HEK293 (cell line): ENCODE results near the gene NECAB3.

Experiments
- CTCF ChIA-PET: fragments of 350-600 bp; formaldehyde crosslinking; extraction: SDS; loops from one replicate; lab custom pipeline; 2021; ENCODE audit warnings: antibody characterized with exemption; lab: Yijun Ruan, JAX
- POLR2A ChIA-PET: fragments of 300-600 bp; formaldehyde crosslinking; extraction: SDS; loops from one replicate; lab custom pipeline; 2020; ENCODE audit warnings: antibody characterized with exemption, inconsistent platforms; lab: Yijun Ruan, JAX
- H3K27ac ChIP-seq: fragments of 200-500 bp; sonication (Bioruptor generic); 2 replicates; pipeline ENCODE4 v1.5.1; 2014; ENCODE audit warnings: low read depth, low read length, control low read depth, inconsistent platforms; ENCODE audit errors: extremely low read depth
- H3K36me3 ChIP-seq, 2 experiments: fragments of 200-500 bp in 1 of 2; sonication (Bioruptor generic) in 1 of 2; 1 replicate in 1 of 2; 2 replicates in 1 of 2; pipeline ENCODE4 v1.5.1; 2014 to 2017; ENCODE audit warnings: inconsistent platforms in 2 of 2, low read length in 2 of 2; ENCODE audit not compliant: control insufficient read depth in 2 of 2, insufficient read depth in 1 of 2
- H3K4me1 ChIP-seq: fragments of 200-500 bp; sonication (Bioruptor generic); 2 replicates; pipeline ENCODE4 v1.5.1; 2014; ENCODE audit warnings: mild to moderate bottlenecking, low read length, inconsistent platforms; ENCODE audit not compliant: control insufficient read depth, insufficient read depth
- H3K4me3 ChIP-seq: 2 replicates; pipeline ENCODE4 v1.5.1; 2011; ENCODE audit warnings: low read depth, mild to moderate bottlenecking, control low read depth, low read length, moderate library complexity
- H3K9me3 ChIP-seq: fragments of 200-500 bp; sonication (Bioruptor generic); 2 replicates; pipeline ENCODE4 v1.5.1; 2014; ENCODE audit warnings: low read depth, low read length, inconsistent platforms; ENCODE audit not compliant: control insufficient read depth, insufficient read depth
- HOXC10 ChIP-seq: sonication (generic); formaldehyde crosslinking; IDR thresholded peaks from 2 replicates; pipeline ENCODE4 v1.8.1; 2023; ENCODE audit warnings: mild to moderate bottlenecking, missing genetic modification reagents
- MYNN ChIP-seq: fragments of 450-650 bp; formaldehyde crosslinking; IDR thresholded peaks from 2 replicates; pipeline ENCODE4 v1.5.1; 2016; ENCODE audit warnings: missing biosample characterization, missing genetic modification characterization, borderline replicate concordance
- PATZ1 ChIP-seq: fragments of 450-650 bp; formaldehyde crosslinking; IDR thresholded peaks from 2 replicates; pipeline ENCODE4 v1.5.1; 2016; ENCODE audit warnings: missing biosample characterization, missing genetic modification characterization
- SP3 ChIP-seq: fragments of 450-650 bp; formaldehyde crosslinking; IDR thresholded peaks from 2 replicates; pipeline ENCODE4 v1.5.1; 2016; ENCODE audit warnings: missing biosample characterization, missing genetic modification characterization
- SP7 ChIP-seq: fragments of 450-650 bp; formaldehyde crosslinking; IDR thresholded peaks from 2 replicates; pipeline ENCODE4 v1.5.1; 2016; ENCODE audit warnings: missing biosample characterization, missing genetic modification characterization
- ZBTB20 ChIP-seq: fragments of 450-650 bp; formaldehyde crosslinking; IDR thresholded peaks from 2 replicates; pipeline ENCODE4 v1.5.1; 2016; ENCODE audit warnings: missing biosample characterization, missing genetic modification characterization
- ZFP37 ChIP-seq: fragments of 450-650 bp; formaldehyde crosslinking; IDR thresholded peaks from 2 replicates; pipeline ENCODE4 v1.5.1; 2016; ENCODE audit warnings: missing biosample characterization, missing genetic modification characterization
- ZNF146 ChIP-seq: fragments of 450-650 bp; formaldehyde crosslinking; IDR thresholded peaks from 2 replicates; pipeline ENCODE4 v1.5.1; 2016; ENCODE audit warnings: missing biosample characterization, missing genetic modification characterization
- ZNF2 ChIP-seq: fragments of 450-650 bp; formaldehyde crosslinking; IDR thresholded peaks from 2 replicates; pipeline ENCODE4 v1.5.1; 2016; ENCODE audit warnings: missing biosample characterization, missing genetic modification characterization
- ZNF473 ChIP-seq: fragments of 450-650 bp; formaldehyde crosslinking; IDR thresholded peaks from 2 replicates; pipeline ENCODE4 v1.5.1; 2017; ENCODE audit warnings: missing biosample characterization, missing genetic modification characterization
- ZNF548 ChIP-seq: fragments of 450-650 bp; formaldehyde crosslinking; IDR thresholded peaks from 2 replicates; pipeline ENCODE4 v1.5.1; 2016; ENCODE audit warnings: missing biosample characterization, missing genetic modification characterization
- ZNF555 ChIP-seq: fragments of 450-650 bp; formaldehyde crosslinking; conservative IDR thresholded peaks from 2 replicates; pipeline ENCODE4 v1.5.1; 2017; ENCODE audit warnings: missing biosample characterization, mild to moderate bottlenecking, missing genetic modification characterization, inconsistent platforms
- ZNF580 ChIP-seq: fragments of 450-650 bp; formaldehyde crosslinking; IDR thresholded peaks from 2 replicates; pipeline ENCODE4 v1.5.1; 2016; ENCODE audit warnings: missing biosample characterization, missing genetic modification characterization
- ZNF623 ChIP-seq: fragments of 450-650 bp; formaldehyde crosslinking; IDR thresholded peaks from 2 replicates; pipeline ENCODE4 v1.5.1; 2016; ENCODE audit warnings: missing biosample characterization, missing genetic modification characterization
- ZNF626 ChIP-seq: fragments of 450-650 bp; sonication (Bioruptor Pico); formaldehyde crosslinking; IDR thresholded peaks from 2 replicates; pipeline ENCODE4 v1.5.1; 2018; ENCODE audit warnings: missing biosample characterization, missing genetic modification characterization, inconsistent platforms
- ZNF629 ChIP-seq: fragments of 450-650 bp; formaldehyde crosslinking; IDR thresholded peaks from 2 replicates; pipeline ENCODE4 v1.5.1; 2017; ENCODE audit warnings: missing biosample characterization, missing genetic modification characterization
- ZSCAN4 ChIP-seq: fragments of 450-650 bp; formaldehyde crosslinking; IDR thresholded peaks from 2 replicates; pipeline ENCODE4 v1.5.1; 2017; ENCODE audit warnings: missing biosample characterization, missing genetic modification characterization
- TF ChIP-seq, protein P1 (sequence below): fragments of 450-650 bp; formaldehyde crosslinking; IDR thresholded peaks from 2 replicates; pipeline ENCODE4 v1.5.1; 2017; ENCODE audit warnings: missing biosample characterization, missing genetic modification characterization
- TF ChIP-seq, protein P2 (sequence below): fragments of 450-650 bp; IDR thresholded peaks from 2 replicates; pipeline ENCODE4 v1.5.1; 2018; ENCODE audit warnings: missing biosample characterization, missing genetic modification characterization

The NECAB3 gene

GRCh38 chr20:33658510-33658909 lies 15.7 kb downstream of the NECAB3 start:
- no peak overlapping the region for H3K4me3 ChIP-seq
- no peaks in the 10 kb centered on the region for H3K4me1 ChIP-seq
- POLR2A ChIA-PET = no interaction called here
- TF ChIP-seq ZNF555 (tag by site-specific recombination) = no peak
- TF ChIP-seq, protein P1, sequence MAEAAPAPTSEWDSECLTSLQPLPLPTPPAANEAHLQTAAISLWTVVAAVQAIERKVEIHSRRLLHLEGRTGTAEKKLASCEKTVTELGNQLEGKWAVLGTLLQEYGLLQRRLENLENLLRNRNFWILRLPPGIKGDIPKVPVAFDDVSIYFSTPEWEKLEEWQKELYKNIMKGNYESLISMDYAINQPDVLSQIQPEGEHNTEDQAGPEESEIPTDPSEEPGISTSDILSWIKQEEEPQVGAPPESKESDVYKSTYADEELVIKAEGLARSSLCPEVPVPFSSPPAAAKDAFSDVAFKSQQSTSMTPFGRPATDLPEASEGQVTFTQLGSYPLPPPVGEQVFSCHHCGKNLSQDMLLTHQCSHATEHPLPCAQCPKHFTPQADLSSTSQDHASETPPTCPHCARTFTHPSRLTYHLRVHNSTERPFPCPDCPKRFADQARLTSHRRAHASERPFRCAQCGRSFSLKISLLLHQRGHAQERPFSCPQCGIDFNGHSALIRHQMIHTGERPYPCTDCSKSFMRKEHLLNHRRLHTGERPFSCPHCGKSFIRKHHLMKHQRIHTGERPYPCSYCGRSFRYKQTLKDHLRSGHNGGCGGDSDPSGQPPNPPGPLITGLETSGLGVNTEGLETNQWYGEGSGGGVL (tag by site-specific recombination) = no peak
- no peak for TF ChIP-seq ZNF146 (tag by site-specific recombination)
- no peak for TF ChIP-seq ZNF623
- no peak for TF ChIP-seq ZNF580 (tag by site-specific recombination)
- TF ChIP-seq, protein P2, sequence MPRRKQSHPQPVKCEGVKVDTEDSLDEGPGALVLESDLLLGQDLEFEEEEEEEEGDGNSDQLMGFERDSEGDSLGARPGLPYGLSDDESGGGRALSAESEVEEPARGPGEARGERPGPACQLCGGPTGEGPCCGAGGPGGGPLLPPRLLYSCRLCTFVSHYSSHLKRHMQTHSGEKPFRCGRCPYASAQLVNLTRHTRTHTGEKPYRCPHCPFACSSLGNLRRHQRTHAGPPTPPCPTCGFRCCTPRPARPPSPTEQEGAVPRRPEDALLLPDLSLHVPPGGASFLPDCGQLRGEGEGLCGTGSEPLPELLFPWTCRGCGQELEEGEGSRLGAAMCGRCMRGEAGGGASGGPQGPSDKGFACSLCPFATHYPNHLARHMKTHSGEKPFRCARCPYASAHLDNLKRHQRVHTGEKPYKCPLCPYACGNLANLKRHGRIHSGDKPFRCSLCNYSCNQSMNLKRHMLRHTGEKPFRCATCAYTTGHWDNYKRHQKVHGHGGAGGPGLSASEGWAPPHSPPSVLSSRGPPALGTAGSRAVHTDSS (tag by site-specific recombination) = no peak
- no peak for TF ChIP-seq ZNF629 (tag by site-specific recombination)
- no peak for TF ChIP-seq SP3 (tag by site-specific recombination)
- TF ChIP-seq ZNF548 = no peak
- TF ChIP-seq HOXC10 (CRISPR knock-in tag) = no peak
- no peak for TF ChIP-seq PATZ1
- no peak for TF ChIP-seq ZFP37 (tag by site-specific recombination)
- no peak for TF ChIP-seq MYNN (tag by site-specific recombination)
- no peak for TF ChIP-seq ZNF626
- no peak for TF ChIP-seq SP7 (tag by site-specific recombination)
- TF ChIP-seq ZNF2 = no peak
- TF ChIP-seq ZSCAN4 (tag by site-specific recombination) = no peak
- CTCF ChIA-PET = no interaction called here
- no peaks in the 10 kb centered on the region for H3K9me3 ChIP-seq
- H3K36me3 ChIP-seq = peaks cover 0 to 47% of the 10 kb centered on the region in 2 experiments; a peak in 1 of 3 replicates
- H3K27ac ChIP-seq = no peak overlapping the region

DNA sequence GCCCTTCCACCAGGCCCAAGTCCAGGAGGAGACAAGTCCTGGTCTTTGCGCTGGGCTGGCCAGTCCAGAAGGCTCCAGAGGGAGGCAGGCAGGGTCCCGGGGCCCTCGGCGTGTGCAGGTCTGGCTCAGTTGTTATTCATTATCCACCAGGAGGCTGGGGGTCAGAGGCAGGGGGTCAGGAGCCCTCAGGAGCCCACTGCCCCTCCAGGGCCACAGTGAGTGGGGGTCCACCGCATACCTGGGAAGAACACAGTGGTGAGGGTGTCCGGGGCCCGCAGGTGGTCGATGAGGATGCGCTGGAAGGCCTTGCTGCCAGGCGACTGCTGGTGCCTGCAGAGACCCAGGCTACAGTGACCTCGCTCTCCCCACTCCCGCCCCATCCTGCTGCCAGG lies 16.5 kb downstream of the NECAB3 start:
- Histone ChIP-seq H3K4me1 (no peaks in the 10 kb centered on the region), H3K27ac (no peak overlapping the region), H3K9me3 (no peaks in the 10 kb centered on the region), H3K36me3 (peaks cover 0 to 47% of the 10 kb centered on the region in 2 experiments; a peak in 1 of 3 replicates), H3K4me3 (no peak overlapping the region)
- POLR2A ChIA-PET = no interaction called here
- TF ChIP-seq ZNF473 (tag by site-specific recombination) (no peak), ZBTB20 (tag by site-specific recombination) (peak; percentile 26; the same call in 1 of the 2 replicates)
- CTCF ChIA-PET = interaction anchor here (0.5 kb wide), 1 partner anchor 357 kb away, joined by 3 read pairs; no protein-coding TSS in a partner anchor
